Stimulated activated CD8-positive, alpha-beta memory T cell treated with anti-CD3 and anti-CD28 coated beads, Interleukin-4, amount 100 ng/mL, for 48 hours (primary cell): Measurements from ENCODE around the gene AIFM1.
"Not testable (repeated sequence)": the region's sequence is repeated elsewhere in the genome, so short reads cannot be mapped to it uniquely, and the experiment has no call there.

Experiments used
- DNase-seq: peaks from one replicate; pipeline ENCODE4 v3.0.0-alpha.2; 2020

Gene AIFM1

DNA sequence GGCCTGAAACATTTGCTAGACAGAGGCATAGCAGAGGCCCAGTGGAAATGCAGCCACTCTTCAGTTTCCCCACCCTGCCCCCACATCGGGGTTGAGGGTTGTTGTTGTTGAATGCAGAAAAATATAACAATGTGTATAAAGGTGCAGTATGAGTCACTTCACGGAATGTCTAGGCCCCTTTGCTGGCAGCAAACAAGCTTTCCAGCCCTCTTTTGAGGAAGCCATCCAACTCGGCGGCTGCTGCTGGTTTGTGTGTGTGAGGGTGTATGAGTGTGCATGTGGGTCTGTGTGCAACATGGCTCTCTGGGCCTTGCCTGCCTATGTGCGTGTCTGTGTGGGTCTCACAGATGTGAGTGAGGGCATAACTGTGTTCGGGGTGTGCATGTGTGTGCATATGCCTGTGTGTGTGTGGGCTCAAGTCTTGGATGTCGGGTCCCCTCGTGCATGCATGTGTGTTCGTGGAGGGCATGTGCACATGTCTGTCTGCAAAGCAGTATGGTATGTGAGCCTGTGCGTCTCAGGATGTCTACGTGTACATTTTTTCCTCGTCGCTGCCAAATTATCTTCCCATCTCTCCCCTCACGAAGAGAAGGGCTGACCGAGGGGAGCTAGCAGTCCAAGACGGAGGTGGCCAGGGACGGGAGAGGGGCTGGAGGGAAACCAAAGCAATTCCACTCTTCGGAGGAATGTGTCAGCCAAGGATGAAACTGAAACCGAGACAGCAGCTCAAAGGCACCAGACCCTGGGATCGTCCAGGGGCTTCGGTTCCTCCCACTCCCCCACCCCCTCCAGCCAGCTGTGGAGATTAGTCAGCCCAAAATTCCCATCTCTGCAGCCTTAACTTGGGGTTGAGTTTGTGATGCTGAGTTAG lies 47.0 kb downstream of the AIFM1 start:
- DNase-seq = no peak

- DNase-seq = no peak
Measured at GRCh38 chrX:130117166-130117565, 48.5 kb downstream of the AIFM1 start.

DNA sequence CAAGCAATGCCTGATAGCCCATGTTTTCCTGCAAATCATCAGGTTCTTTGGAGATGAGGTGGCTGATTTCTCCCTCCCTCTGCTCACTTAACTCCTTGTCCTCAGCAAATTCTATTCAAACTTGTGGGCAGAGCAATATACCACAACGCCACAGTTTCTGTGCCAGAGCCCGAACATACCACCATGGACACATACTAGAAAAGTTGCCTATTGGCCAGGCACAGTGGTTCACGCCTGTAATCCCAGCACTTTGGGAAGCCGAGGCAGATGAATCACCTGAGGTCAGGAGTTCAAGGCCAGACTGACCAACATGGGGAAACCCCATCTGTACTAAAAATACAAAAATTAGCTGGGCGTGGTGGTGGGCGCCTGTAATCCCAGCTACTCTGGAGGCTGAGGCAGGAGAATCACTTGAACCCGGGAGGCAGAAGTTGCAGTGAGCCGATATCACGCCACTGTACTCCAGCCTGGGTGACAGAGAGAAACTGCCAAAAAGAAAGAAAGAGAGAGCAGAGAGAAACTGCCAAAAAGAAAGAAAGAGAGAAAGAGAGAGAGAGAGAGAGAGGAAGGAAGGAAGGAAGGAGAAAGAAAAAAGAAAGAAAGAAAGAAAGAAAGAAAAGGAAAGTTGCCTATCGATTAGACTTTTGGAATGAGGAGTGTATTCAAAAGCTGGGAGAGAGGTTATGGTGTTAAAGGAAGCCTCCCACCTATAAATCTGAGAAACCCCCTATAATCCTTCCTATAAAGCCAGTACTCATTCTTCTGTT lies 50.3 kb downstream of the AIFM1 start:
- DNase-seq = not testable (repeated sequence)

DNA sequence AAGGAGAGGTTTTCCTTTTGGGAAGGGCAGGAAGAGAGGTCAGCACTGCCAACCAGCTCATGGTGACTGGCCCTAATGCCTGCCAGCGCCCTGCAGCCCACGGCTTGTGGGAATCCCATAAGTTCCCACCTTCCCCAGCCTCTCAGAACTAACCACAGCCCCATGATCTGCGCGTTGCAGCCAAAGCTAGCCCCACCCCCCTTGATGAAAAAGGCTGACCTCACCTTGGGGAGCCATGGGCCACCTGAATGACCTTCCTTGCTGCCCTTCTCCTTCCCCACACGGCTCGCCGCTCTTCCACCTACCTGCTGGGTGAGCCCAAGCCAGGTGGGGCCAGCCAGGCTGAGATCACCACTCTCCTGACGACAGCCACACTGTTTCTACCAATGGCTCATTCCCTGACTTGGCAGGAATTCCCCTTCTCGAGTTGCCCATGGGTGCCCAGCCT lies 51.5 kb downstream of the AIFM1 start:
- no peak for DNase-seq

DNA sequence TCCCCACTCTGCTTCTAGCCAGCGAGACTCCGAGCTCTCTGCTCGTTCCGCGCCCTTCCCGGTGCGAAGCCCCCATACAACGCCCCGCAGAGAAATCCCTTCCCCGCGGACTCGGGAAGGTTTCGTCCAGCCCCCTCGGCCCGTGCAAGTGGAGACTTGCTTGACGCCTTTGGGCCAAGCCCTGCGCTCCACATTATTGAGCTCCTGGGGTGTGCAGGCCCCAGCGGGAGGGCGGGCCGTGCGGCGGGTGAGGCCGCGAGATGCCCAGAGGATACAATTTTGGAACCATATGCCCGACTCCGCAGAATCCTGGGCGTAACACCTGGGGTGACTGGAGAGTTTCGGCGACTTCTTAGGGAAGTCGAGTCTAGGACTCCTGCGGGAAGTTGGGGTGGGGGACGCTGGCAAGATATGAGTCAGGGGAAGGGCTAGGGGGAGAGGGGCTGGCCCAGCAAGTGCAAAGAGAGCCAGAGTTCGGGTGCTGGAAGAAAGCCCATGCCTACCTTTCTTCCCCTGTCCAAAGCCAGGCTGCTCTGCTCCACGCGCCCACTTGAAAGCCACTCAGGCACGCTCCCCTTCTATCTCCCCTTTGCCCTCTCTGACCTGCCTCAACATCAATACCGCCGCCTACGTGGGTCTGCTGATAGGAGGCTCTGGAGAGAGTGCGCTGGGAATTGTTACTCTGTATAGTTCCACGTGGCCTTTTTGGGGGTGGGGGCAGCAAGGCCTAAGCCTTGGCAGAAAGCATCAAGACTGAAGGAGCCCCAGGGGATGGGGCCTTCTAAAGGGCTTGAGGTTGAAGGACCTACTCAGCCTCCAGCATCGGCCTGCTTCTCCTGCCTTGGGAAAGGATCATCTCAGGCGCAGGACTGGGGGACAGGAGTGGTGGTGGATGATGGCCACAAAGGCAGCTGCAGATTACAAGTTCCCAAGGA lies 54.2 kb downstream of the AIFM1 start:
- DNase-seq = no peak

DNA sequence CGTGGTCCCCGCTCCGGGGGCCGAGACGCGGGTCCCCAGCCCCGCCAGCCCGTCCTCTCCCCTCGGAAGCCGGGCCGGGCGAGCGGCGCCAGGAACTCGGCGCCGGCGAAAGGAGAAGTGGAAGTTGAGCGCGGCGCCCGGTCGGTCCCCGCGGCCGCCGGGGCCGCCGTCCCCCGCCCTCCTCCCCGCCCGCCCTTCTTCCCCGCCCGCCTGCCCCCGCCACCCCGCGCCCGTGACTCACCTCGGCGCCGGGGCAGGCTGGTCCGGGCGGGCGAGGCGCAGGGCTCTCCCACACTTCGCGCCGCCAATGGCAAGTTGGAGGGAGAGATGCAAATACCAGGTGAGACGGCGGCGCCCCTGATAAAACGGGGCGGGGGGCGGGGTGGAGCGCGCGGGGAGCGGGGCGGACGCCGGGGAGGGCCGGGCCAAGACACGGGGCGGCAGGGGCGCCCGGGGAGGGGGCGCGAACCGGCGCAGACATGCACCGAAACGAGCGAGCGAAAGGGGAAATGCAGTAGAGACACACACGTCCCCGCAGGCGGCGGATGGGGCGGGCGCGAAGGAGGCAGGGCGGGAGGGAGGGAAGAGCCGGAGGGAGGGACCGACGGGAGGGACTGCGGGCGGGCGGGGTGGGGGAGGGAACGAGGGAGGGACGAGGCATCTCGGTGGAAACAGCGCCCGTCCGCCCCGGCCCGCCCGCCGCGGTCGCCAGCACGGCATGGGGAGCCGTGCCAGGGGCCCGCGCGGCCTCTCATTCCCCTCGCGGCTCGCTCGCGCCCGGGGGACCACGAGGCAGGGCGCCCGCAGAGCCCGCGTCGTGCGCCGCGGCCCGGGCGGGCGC lies 55.0 kb downstream of the AIFM1 start, which contains the start of gene ELF4:
ELF4 (minus strand) TSS at position 119 of the 841 bp plus-strand sequence. CDS start 29,167 bp downstream, outside the sequence.
- peak; percentile 62 for DNase-seq

DNA sequence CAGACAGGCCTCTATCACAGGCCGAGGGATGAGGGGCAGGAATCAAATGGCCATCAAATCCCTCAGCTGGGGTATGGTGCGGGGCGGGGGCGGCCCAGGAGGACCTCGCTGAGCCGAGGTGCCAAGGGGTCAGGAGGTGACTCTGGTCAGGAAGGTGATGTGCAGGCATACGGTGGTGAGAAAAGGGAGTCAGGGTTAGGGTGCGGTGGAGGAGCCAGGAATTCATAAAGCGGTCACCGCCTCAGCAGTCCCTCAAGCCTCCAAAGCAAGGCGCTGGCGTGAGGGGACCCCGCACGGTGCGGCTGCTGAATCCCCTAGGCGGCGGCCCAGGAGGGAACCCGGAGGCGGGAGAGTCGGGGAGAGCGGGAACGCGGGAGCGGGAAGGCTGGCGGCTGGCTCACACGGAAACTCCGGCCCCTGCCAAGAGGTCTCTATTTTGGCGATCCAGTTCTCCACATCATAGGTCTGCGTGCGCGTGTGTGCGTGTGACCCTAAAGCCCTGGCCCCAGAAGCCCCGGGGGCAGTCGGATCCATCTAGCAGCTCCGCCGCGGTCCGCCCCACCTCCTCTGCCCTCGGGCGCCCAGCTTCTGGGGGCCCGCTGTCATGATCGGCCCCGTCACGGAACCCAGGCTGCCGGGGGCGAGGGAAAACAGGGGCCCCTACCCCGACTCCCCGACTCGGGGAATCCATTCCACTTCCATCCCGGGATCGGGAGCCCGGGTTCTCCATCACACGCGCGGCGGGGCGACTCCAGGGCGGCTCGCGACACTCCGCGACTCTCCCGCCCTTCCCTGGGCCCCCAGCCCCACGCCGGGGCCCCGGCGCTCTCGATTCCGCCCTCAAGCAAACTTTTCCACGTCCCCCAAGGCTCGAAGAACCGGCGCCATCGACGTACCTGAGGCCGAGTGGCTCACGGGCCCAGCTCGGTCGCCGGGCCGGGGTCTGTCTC lies 55.9 kb downstream of the AIFM1 start:
- no peak for DNase-seq

GRCh38 chrX:130108647-130109428 lies 56.8 kb downstream of the AIFM1 start:
- peak; percentile 64 for DNase-seq

DNA sequence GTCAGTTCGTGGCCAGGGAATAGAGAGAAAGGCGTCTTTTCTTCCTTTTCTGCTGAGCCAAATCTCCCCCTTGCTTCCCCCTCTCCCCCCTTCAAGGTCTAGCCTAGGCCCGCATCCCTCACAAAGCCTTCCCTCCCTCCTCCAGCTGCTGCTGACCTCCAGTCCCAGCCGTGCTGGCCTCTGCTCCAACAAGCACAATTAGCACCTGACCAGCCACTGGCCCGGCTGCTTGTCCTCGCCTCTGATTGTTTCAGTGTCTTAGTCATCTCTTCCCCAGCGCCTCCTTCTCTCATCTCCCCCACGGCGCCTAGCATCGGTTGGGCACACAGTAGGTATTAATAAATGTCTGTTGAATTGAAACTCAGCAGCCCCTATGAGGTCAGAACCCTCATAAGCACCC lies 59.6 kb downstream of the AIFM1 start:
- DNase-seq = no peak

- DNase-seq = no peak
Measured at GRCh38 chrX:130105244-130105643, 60.4 kb downstream of the AIFM1 start.

DNA sequence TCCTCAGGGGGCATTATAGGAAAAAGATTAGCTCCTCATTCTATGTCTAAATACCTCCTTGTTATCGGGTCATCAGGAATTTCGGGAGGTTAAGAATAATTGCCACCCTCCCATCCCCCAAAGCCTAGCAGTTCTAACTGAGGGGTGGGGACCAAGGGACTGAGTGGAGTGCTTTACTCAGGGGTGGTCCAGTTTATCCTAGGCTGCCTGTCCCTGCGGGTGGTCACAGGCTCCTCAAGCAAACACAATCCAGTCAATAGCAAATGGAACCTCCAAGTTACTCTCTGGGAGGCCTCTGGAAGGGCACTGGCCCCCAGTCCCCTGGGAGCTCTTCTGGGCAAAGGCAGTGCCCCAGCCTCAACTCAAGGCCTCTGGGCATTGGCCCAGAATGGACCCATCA lies 62.0 kb downstream of the AIFM1 start:
- DNase-seq = no peak

DNA sequence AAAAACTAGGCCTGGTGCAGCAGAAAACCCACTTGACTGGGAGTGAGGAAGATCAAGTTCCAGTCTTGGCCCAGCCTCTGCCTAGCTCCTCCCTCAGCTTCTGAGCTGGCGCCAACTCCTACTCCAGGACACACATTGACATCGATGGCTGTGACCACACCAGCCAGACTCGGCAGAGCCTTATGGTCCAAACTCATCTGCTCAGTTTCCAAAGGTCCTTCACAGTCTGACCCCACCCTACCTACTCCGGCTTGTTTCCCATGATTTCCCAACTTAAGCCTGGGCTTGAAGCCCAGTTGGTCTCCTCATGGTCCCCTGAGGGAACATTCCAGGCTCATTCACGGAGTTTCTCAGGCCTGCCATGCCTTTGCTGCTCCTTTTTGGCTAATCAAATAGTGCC lies 65.5 kb downstream of the AIFM1 start:
- no peak for DNase-seq

GRCh38 chrX:130098210-130098552 lies 67.5 kb downstream of the AIFM1 start:
- no peak for DNase-seq

DNA sequence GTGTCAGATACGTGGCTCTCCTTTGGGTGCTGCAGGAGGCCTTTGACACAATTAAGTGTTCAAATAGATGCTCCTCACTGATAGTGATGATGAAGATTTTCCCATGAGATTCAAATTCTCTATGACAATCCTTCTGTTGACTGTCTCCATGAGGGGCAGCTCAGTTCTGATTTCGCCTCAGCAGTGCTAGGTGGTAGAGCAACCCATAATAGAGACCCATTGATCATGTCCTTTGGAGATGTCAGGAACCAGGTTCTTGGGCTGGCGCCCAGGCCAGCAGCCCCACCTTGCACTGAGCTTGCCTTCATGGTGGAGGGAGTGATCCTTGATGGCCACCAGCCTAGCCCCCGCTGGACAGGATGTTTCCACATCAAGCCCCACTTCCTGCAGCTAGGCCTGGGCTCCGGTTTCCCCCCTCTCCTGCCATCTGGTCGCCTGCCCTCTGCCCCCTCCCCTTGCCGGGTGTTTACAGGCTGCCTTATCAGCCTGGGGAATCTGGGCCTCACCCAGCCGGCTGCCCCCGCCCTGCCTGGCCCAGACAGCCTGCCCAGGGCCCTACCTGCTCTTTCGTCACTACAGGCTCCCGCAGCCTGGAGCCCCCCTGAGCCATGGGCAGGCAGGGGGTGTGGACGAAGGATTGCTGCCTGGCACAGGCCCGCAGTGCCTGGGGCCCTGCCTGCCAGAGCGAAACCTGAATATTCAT lies 68.0 kb downstream of the AIFM1 start:
- no peak for DNase-seq

GRCh38 chrX:130095249-130096030 lies 70.2 kb downstream of the AIFM1 start:
- no peak for DNase-seq

DNA sequence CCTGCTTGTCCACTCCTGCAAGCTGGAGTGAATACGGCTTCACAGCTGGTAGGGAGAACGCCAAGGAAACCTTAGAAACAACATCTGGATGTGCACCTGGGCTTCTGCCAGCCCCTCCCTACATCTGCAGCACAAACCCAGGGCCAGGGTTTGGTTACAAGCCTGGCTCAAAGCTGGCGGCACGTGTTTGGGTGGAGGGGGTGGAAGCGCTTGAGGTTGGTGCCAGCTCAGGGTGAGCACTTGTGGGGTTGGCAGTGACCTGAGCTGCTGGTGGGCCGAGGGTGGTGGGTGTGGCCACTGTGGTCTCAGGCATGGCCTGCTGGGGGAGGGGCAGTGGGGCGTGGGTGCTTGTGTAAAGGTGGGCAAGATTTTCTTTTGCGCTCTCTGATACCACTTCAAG lies 70.9 kb downstream of the AIFM1 start:
- DNase-seq = no peak

DNA sequence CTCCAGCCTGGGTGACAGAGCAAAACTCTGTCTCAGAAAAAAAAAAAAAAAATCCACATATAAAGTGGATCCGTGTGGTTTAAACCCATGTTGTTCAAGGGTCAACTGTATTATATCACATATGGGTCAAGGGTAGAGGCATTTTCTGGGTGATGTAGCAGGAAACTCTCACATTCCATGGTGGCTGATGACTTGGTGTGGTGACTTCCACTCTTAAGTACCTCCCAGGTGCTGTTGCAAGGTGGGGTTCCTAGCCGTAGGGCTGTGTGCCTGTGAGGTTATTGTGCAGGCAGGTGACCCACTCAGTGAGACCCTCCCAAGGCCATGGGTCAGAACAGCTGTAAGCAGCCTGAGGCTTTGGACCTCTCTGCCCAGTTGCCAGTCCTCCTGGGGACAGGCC lies 72.4 kb downstream of the AIFM1 start:
- no peak for DNase-seq

- peak; percentile 82 for DNase-seq
Measured at GRCh38 chrX:130091980-130092522, 73.6 kb downstream of the AIFM1 start.
